CD14-positive monocyte (primary cell): ENCODE data around the gene TNN. TPM values are rescaled to one million over a fixed set of nuclear protein-coding genes. Genes with fewer than 3 reads are reported as not detected.

Experiments used
- DNase-seq, 3 donors: peaks; one replicate each; pipeline ENCODE4 v3.0.0-alpha.2; 2011 to 2022
- H2AFZ ChIP-seq: 2 replicates; pipeline ENCODE4 v1.6.0; 2012; ENCODE audit warnings: mild to moderate bottlenecking, low read depth, low read length, inconsistent platforms; ENCODE audit not compliant: insufficient read depth, poor library complexity, severe bottlenecking
- H3K27ac ChIP-seq, 2 donors: 1 replicate in 1 of 2; 2 replicates in 1 of 2; pipeline ENCODE4 v1.5.1; 2012 to 2013; ENCODE audit warnings: low read length in 2 of 2, control low read depth in 1 of 2, inconsistent platforms in 1 of 2, low read depth in 1 of 2, mild to moderate bottlenecking in 1 of 2
- H3K27me3 ChIP-seq, 2 donors: one replicate each; pipeline versions ENCODE4 v1.6.0 to v1.6.1; 2011 to 2013; ENCODE audit warnings: low read length in 2 of 2; ENCODE audit not compliant: control insufficient read depth in 2 of 2, insufficient read depth in 2 of 2
- H3K36me3 ChIP-seq, 2 donors: replicated peaks in 1 of 2; 1 replicate in 1 of 2; 2 replicates in 1 of 2; pipeline versions ENCODE4 v1.5.1 to v1.6.1; 2012 to 2013; ENCODE audit warnings: low read length in 2 of 2, control low read depth in 1 of 2, inconsistent platforms in 1 of 2, mild to moderate bottlenecking in 1 of 2; ENCODE audit not compliant: insufficient read depth in 2 of 2, control insufficient read depth in 1 of 2
- H3K4me1 ChIP-seq, 2 donors: 1 replicate in 1 of 2; 2 replicates in 1 of 2; pipeline versions ENCODE4 v1.5.1 to v1.6.1; 2012 to 2013; ENCODE audit warnings: low read length in 2 of 2, control low read depth in 1 of 2, inconsistent platforms in 1 of 2, mild to moderate bottlenecking in 1 of 2, moderate library complexity in 1 of 2; ENCODE audit not compliant: insufficient read depth in 2 of 2, control insufficient read depth in 1 of 2
- H3K4me2 ChIP-seq: replicated peaks from 2 replicates; pipeline ENCODE3; 2012; ENCODE audit warnings: low read length, moderate library complexity, mild to moderate bottlenecking; ENCODE audit not compliant: poor library complexity, severe bottlenecking; ENCODE audit errors: extremely low read depth
- H3K4me3 ChIP-seq, 3 experiments: fragments of 200-600 bp in 1 of 3; sonication (generic) in 1 of 3; replicated peaks in 1 of 3; 1 replicate in 2 of 3; 2 replicates in 1 of 3; pipeline ENCODE4 v1.5.1; 2011 to 2013; ENCODE audit warnings: low read length in 3 of 3, mild to moderate bottlenecking in 3 of 3, control low read depth in 2 of 3, low read depth in 2 of 3, inconsistent platforms in 1 of 3, moderate library complexity in 1 of 3
- H3K79me2 ChIP-seq: 2 replicates; pipeline ENCODE4 v1.6.0; 2012; ENCODE audit warnings: mild to moderate bottlenecking, control low read depth, inconsistent platforms, low read length, moderate library complexity; ENCODE audit not compliant: insufficient read depth
- H3K9ac ChIP-seq: 2 replicates; pipeline ENCODE4 v1.6.0; 2017; ENCODE audit warnings: low read length, mild to moderate bottlenecking; ENCODE audit not compliant: insufficient read depth, poor library complexity, severe bottlenecking
- H3K9me3 ChIP-seq, 2 donors: replicated peaks in 1 of 2; 1 replicate in 1 of 2; 2 replicates in 1 of 2; pipeline versions ENCODE4 v1.5.1 to v1.6.1; 2012 to 2013; ENCODE audit warnings: low read length in 2 of 2, control low read depth in 1 of 2; ENCODE audit not compliant: control insufficient read depth in 1 of 2, insufficient read depth in 1 of 2
- H4K20me1 ChIP-seq: 2 replicates; pipeline ENCODE4 v1.6.0; 2012; ENCODE audit warnings: mild to moderate bottlenecking, low read length, control low read depth, moderate library complexity; ENCODE audit not compliant: insufficient read depth
- H3K27ac Mint-ChIP-seq, 7 donors: one replicate each; pipeline ENCODE4 v1.8.0; 2020; ENCODE audit warnings: mild to moderate bottlenecking in 7 of 7, mixed read lengths in 7 of 7, moderate library complexity in 6 of 7, inconsistent platforms in 2 of 7
- H3K27me3 Mint-ChIP-seq, 3 donors: one replicate each; pipeline ENCODE4 v1.8.0; 2021 to 2022; ENCODE audit warnings: low read depth in 3 of 3, mild to moderate bottlenecking in 3 of 3, mixed read lengths in 3 of 3, moderate library complexity in 3 of 3, inconsistent platforms in 1 of 3
- H3K36me3 Mint-ChIP-seq, 2 donors: one replicate each; pipeline ENCODE4 v1.8.0; 2020; ENCODE audit warnings: mixed read lengths in 2 of 2, inconsistent platforms in 1 of 2, mild to moderate bottlenecking in 1 of 2
- H3K4me1 Mint-ChIP-seq: one replicate; pipeline ENCODE4 v1.8.0; 2020; ENCODE audit warnings: mild to moderate bottlenecking, mixed read lengths
- H3K4me3 Mint-ChIP-seq, 2 donors: one replicate each; pipeline ENCODE4 v1.8.0; 2020; ENCODE audit warnings: mild to moderate bottlenecking in 2 of 2, mixed read lengths in 2 of 2, moderate library complexity in 1 of 2
- H3K9me3 Mint-ChIP-seq, 7 donors: one replicate each; pipeline ENCODE4 v1.8.0; 2020 to 2022; ENCODE audit warnings: mixed read lengths in 7 of 7, mild to moderate bottlenecking in 6 of 7, moderate library complexity in 6 of 7, inconsistent platforms in 2 of 7
- CTCF ChIP-seq: fragments of 200-600 bp; IDR thresholded peaks from one replicate; pipeline ENCODE4 v1.8.0; 2022; ENCODE audit warnings: antibody characterized with exemption, mild to moderate bottlenecking
- WGBS: methylation state at CpG from one replicate; pipeline ENCODE4 v1.1.5; 2013; ENCODE audit warnings: missing lambda C conversion rate; ENCODE audit not compliant: insufficient coverage; 5-methylcytosine and 5-hydroxymethylcytosine counted together
- intact Hi-C, 2 donors: fragments of 100-400 bp; cut with micrococcal nuclease; formaldehyde crosslinking; loops; one replicate each; pipeline versions ENCODE4 v1.15.0 to v1.15.1; 2023
- polyA plus RNA-seq, 3 donors: library from polyadenylated mRNA; depleted of rRNA in 1 of 3; unstranded in 2 of 3; stranded (reverse) in 1 of 3; fragments of 300-500 nt in 2 of 3; fragments of >200 nt in 1 of 3; fragmentation: Illumina TruSeq in 2 of 3; gene quantifications; 1 replicate in 2 of 3; 2 replicates in 1 of 3; pipeline ENCODE4 v1.2.3, GENCODE V29; 2012 to 2021

The TNN gene
- polyA plus RNA-seq, 3 donors, result not detected

- Histone ChIP-seq H4K20me1 (no peaks in the 10 kb centered on the region), H3K4me1 (peaks cover 26 to 27% of the 10 kb centered on the region in 2 donors), H2AFZ (no peak overlapping the region), H3K4me3 (no peak overlapping the region), H3K4me2 (no peak overlapping the region), H3K36me3 (no peaks in the 10 kb centered on the region), H3K27ac (no peak overlapping the region), H3K79me2 (no peaks in the 10 kb centered on the region), H3K9ac (no peak overlapping the region), H3K9me3 (no peaks in the 10 kb centered on the region), H3K27me3 (no peaks in the 10 kb centered on the region)
- Mint-ChIP-seq H3K9me3 (no peaks in the 10 kb centered on the region), H3K4me1 (peaks cover 26% of the 10 kb centered on the region), H3K27ac (no peak overlapping the region), H3K4me3 (no peak overlapping the region), H3K36me3 (no peaks in the 10 kb centered on the region), H3K27me3 (peaks cover 0 to 4% (median 1%) of the 10 kb centered on the region in 3 donors)
- WGBS, result no CpG with 5 or more reads among the region's 1 CpG
- no peak for DNase-seq
- intact Hi-C loops, result no loop called here
- TF ChIP-seq CTCF, result no peak
These were observed 64.8 kb downstream of the TNN start for GRCh38 chr1:175132436-175132835.

GRCh38 chr1:175133673-175134435 is 66.2 kb downstream of the TNN start:
- no peak for TF ChIP-seq CTCF

More at GRCh38 chr1:175133673-175134435, 66.2 kb downstream of the TNN start:
- no peaks in the 10 kb centered on the region for H3K36me3 ChIP-seq
- Mint-ChIP-seq H3K36me3 (no peaks in the 10 kb centered on the region), H3K27ac (no peak overlapping the region), H3K4me1 (peaks cover 12% of the 10 kb centered on the region), H3K4me3 (no peak overlapping the region), H3K9me3 (no peaks in the 10 kb centered on the region), H3K27me3 (peaks cover 1 to 4% (median 2%) of the 10 kb centered on the region in 3 donors)
- no peak overlapping the region for H2AFZ ChIP-seq
- peaks cover 12 to 13% of the 10 kb centered on the region in 2 donors for H3K4me1 ChIP-seq
- H3K79me2 ChIP-seq, result no peaks in the 10 kb centered on the region
- H4K20me1 ChIP-seq, result no peaks in the 10 kb centered on the region
- H3K4me2 ChIP-seq, result no peak overlapping the region
- no peak overlapping the region for H3K9ac ChIP-seq
- H3K27ac ChIP-seq, result no peak overlapping the region
- H3K27me3 ChIP-seq, result no peaks in the 10 kb centered on the region
- H3K9me3 ChIP-seq, result no peaks in the 10 kb centered on the region
- DNase-seq, result no peak
- intact Hi-C loops, result no loop called here
- H3K4me3 ChIP-seq, result no peak overlapping the region
- WGBS, result no CpG with 5 or more reads among the region's 6 CpGs
